ENCODE data around the gene IL1RAPL1.

Gene IL1RAPL1

GRCh38 chrX:29455702-29456101 lies 868.5 kb downstream of the IL1RAPL1 start:
- DNase-seq (ENCODE audit: low read depth) = no peak
- no peak overlapping the region for H3K4me3 ChIP-seq (ENCODE audit: low read depth, low read length)

GRCh38 chrX:29461039-29461438 lies 873.8 kb downstream of the IL1RAPL1 start:
- no peak overlapping the region for H3K4me3 ChIP-seq (ENCODE audit: low read depth, low read length)
- no peak for DNase-seq (ENCODE audit: low read depth)

- H3K4me3 ChIP-seq (ENCODE audit: low read depth, low read length) = no peak overlapping the region
- no peak for DNase-seq (ENCODE audit: low read depth)
Measured at GRCh38 chrX:29466456-29466855, 879.2 kb downstream of the IL1RAPL1 start.

- no peak overlapping the region for H3K4me3 ChIP-seq (ENCODE audit: low read depth, low read length)
- DNase-seq (ENCODE audit: low read depth) = no peak
Measured at GRCh38 chrX:29468911-29469494, 881.8 kb downstream of the IL1RAPL1 start.

- no peak overlapping the region for H3K4me3 ChIP-seq (ENCODE audit: low read depth, low read length)
- peak; percentile 76 for DNase-seq (ENCODE audit: low read depth)
Measured at GRCh38 chrX:29470030-29470429, 882.8 kb downstream of the IL1RAPL1 start.

- no peak for DNase-seq (ENCODE audit: low read depth)
- H3K4me3 ChIP-seq (ENCODE audit: low read depth, low read length) = no peak overlapping the region
Measured at GRCh38 chrX:29471829-29472228, 884.6 kb downstream of the IL1RAPL1 start.

- H3K4me3 ChIP-seq (ENCODE audit: low read depth, low read length) = no peak overlapping the region
- no peak for DNase-seq (ENCODE audit: low read depth)
Measured at GRCh38 chrX:29477878-29478277, 890.6 kb downstream of the IL1RAPL1 start.

GRCh38 chrX:29478336-29479069 lies 891.3 kb downstream of the IL1RAPL1 start:
- H3K4me3 ChIP-seq (ENCODE audit: low read depth, low read length) = no peak overlapping the region
- no peak for DNase-seq (ENCODE audit: low read depth)

- H3K4me3 ChIP-seq (ENCODE audit: low read depth, low read length) = no peak overlapping the region
- no peak for DNase-seq (ENCODE audit: low read depth)
Measured at GRCh38 chrX:29487214-29487613, 900.0 kb downstream of the IL1RAPL1 start.

- DNase-seq (ENCODE audit: low read depth) = no peak
Measured at GRCh38 chrX:29487714-29488113, 900.5 kb downstream of the IL1RAPL1 start.

GRCh38 chrX:29488919-29489318 lies 901.7 kb downstream of the IL1RAPL1 start:
- H3K4me3 ChIP-seq (ENCODE audit: low read depth, low read length) = no peak overlapping the region
- no peak for DNase-seq (ENCODE audit: low read depth)

More at GRCh38 chrX:29487714-29488113, 900.5 kb downstream of the IL1RAPL1 start:
- H3K4me3 ChIP-seq (ENCODE audit: low read depth, low read length) = no peak overlapping the region

GRCh38 chrX:29490606-29491005 lies 903.4 kb downstream of the IL1RAPL1 start:
- H3K4me3 ChIP-seq (ENCODE audit: low read depth, low read length) = no peak overlapping the region
- no peak for DNase-seq (ENCODE audit: low read depth)

- no peak for DNase-seq (ENCODE audit: low read depth)
- no peak overlapping the region for H3K4me3 ChIP-seq (ENCODE audit: low read depth, low read length)
Measured at GRCh38 chrX:29491659-29492058, 904.4 kb downstream of the IL1RAPL1 start.

GRCh38 chrX:29496636-29497180 lies 909.5 kb downstream of the IL1RAPL1 start:
- DNase-seq (ENCODE audit: low read depth) = no peak
- no peak overlapping the region for H3K4me3 ChIP-seq (ENCODE audit: low read depth, low read length)

GRCh38 chrX:29506729-29507128 lies 919.5 kb downstream of the IL1RAPL1 start:
- no peak for DNase-seq (ENCODE audit: low read depth)
- no peak overlapping the region for H3K4me3 ChIP-seq (ENCODE audit: low read depth, low read length)

GRCh38 chrX:29518100-29518499 lies 930.9 kb downstream of the IL1RAPL1 start:
- no peak for DNase-seq (ENCODE audit: low read depth)
- no peak overlapping the region for H3K4me3 ChIP-seq (ENCODE audit: low read depth, low read length)

- no peak for DNase-seq (ENCODE audit: low read depth)
- H3K4me3 ChIP-seq (ENCODE audit: low read depth, low read length) = no peak overlapping the region
Measured at GRCh38 chrX:29528281-29528680, 941.0 kb downstream of the IL1RAPL1 start.

GRCh38 chrX:29530501-29530900 lies 943.3 kb downstream of the IL1RAPL1 start:
- peak; percentile 40 for DNase-seq (ENCODE audit: low read depth)

GRCh38 chrX:29531336-29531735 lies 944.1 kb downstream of the IL1RAPL1 start:
- no peak overlapping the region for H3K4me3 ChIP-seq (ENCODE audit: low read depth, low read length)
- no peak for DNase-seq (ENCODE audit: low read depth)

More at GRCh38 chrX:29530501-29530900, 943.3 kb downstream of the IL1RAPL1 start:
- H3K4me3 ChIP-seq (ENCODE audit: low read depth, low read length) = no peak overlapping the region

GRCh38 chrX:29535212-29536162 lies 948.2 kb downstream of the IL1RAPL1 start:
- DNase-seq (ENCODE audit: low read depth) = no peak
- no peak overlapping the region for H3K4me3 ChIP-seq (ENCODE audit: low read depth, low read length)
